ENCODE results near the gene TRAF7. TPM values are rescaled to one million over a fixed set of nuclear protein-coding genes. Genes with fewer than 3 reads are reported as not detected.

Gene TRAF7
- total and polyA plus RNA-seq, 2 of the 13 experiments (the other 11 are each of a cell fraction or from before 2014, with no cell fraction given), result 47.9 to 65.6 TPM

DNA sequence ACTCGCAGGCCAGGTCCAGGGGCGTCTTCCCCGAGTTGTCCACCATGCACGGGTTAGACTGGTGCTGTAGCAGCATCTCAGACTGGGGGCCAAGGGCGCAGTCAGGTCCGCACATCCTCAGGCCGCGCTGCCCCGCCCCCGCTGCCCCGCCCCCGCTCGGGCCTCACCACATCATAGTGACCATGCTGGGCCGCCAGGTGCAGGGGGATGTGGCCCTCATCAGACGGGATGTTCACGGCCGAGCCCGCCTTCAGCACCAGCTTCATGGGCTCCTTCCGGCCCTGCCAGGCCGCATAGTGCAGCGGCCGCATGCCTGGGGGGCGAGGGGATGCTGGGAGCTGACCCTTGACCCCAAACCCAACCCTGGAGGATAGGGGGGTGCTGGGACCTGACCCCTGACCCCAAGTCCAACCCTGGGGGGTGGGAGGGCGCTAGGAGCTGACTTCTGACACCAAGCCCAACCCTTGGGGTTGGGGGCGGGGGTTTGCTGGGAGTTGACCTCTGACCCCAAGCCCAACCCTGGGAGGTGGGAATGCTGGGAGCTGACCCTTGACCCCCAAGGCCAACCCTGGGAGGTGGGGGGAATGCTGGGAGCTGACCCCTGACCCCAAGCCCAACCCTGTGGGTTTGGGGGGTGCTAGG is 33.8 kb downstream of the TRAF7 start (continued):
- TF ChIP-seq ZNF337 (CRISPR knock-in tag; IDR thresholded peaks at IDR 0.05; ENCODE audit: borderline replicate concordance, low read depth), result no peak
- TF ChIP-seq ZNF317 (CRISPR knock-in tag; IDR thresholded peaks at IDR 0.05), result no peak
- TF ChIP-seq, protein P1, sequence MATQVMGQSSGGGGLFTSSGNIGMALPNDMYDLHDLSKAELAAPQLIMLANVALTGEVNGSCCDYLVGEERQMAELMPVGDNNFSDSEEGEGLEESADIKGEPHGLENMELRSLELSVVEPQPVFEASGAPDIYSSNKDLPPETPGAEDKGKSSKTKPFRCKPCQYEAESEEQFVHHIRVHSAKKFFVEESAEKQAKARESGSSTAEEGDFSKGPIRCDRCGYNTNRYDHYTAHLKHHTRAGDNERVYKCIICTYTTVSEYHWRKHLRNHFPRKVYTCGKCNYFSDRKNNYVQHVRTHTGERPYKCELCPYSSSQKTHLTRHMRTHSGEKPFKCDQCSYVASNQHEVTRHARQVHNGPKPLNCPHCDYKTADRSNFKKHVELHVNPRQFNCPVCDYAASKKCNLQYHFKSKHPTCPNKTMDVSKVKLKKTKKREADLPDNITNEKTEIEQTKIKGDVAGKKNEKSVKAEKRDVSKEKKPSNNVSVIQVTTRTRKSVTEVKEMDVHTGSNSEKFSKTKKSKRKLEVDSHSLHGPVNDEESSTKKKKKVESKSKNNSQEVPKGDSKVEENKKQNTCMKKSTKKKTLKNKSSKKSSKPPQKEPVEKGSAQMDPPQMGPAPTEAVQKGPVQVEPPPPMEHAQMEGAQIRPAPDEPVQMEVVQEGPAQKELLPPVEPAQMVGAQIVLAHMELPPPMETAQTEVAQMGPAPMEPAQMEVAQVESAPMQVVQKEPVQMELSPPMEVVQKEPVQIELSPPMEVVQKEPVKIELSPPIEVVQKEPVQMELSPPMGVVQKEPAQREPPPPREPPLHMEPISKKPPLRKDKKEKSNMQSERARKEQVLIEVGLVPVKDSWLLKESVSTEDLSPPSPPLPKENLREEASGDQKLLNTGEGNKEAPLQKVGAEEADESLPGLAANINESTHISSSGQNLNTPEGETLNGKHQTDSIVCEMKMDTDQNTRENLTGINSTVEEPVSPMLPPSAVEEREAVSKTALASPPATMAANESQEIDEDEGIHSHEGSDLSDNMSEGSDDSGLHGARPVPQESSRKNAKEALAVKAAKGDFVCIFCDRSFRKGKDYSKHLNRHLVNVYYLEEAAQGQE (IDR thresholded peaks at IDR 0.05; ENCODE audit: borderline replicate concordance in 1 of 2, low read depth in 1 of 2, low read length in 2 of 2), result no peak
- TF ChIP-seq POLR2A (IDR thresholded peaks at IDR 0.05; ENCODE audit: insufficient read depth in 1 of 2, low read depth in 2 of 2, low read length in 2 of 2), result no peak
- TF ChIP-seq ERF (CRISPR knock-in tag; IDR thresholded peaks at IDR 0.05), result no peak
- no peak for TF ChIP-seq ZNF224 (CRISPR knock-in tag; IDR thresholded peaks at IDR 0.05)
- no peak for TF ChIP-seq HMG20A (CRISPR knock-in tag; IDR thresholded peaks at IDR 0.05; ENCODE audit: borderline replicate concordance)
- TF ChIP-seq, protein P2, sequence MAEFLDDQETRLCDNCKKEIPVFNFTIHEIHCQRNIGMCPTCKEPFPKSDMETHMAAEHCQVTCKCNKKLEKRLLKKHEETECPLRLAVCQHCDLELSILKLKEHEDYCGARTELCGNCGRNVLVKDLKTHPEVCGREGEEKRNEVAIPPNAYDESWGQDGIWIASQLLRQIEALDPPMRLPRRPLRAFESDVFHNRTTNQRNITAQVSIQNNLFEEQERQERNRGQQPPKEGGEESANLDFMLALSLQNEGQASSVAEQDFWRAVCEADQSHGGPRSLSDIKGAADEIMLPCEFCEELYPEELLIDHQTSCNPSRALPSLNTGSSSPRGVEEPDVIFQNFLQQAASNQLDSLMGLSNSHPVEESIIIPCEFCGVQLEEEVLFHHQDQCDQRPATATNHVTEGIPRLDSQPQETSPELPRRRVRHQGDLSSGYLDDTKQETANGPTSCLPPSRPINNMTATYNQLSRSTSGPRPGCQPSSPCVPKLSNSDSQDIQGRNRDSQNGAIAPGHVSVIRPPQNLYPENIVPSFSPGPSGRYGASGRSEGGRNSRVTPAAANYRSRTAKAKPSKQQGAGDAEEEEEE (CRISPR knock-in tag; IDR thresholded peaks at IDR 0.05; ENCODE audit: borderline replicate concordance), result no peak
- TF ChIP-seq, protein P3, sequence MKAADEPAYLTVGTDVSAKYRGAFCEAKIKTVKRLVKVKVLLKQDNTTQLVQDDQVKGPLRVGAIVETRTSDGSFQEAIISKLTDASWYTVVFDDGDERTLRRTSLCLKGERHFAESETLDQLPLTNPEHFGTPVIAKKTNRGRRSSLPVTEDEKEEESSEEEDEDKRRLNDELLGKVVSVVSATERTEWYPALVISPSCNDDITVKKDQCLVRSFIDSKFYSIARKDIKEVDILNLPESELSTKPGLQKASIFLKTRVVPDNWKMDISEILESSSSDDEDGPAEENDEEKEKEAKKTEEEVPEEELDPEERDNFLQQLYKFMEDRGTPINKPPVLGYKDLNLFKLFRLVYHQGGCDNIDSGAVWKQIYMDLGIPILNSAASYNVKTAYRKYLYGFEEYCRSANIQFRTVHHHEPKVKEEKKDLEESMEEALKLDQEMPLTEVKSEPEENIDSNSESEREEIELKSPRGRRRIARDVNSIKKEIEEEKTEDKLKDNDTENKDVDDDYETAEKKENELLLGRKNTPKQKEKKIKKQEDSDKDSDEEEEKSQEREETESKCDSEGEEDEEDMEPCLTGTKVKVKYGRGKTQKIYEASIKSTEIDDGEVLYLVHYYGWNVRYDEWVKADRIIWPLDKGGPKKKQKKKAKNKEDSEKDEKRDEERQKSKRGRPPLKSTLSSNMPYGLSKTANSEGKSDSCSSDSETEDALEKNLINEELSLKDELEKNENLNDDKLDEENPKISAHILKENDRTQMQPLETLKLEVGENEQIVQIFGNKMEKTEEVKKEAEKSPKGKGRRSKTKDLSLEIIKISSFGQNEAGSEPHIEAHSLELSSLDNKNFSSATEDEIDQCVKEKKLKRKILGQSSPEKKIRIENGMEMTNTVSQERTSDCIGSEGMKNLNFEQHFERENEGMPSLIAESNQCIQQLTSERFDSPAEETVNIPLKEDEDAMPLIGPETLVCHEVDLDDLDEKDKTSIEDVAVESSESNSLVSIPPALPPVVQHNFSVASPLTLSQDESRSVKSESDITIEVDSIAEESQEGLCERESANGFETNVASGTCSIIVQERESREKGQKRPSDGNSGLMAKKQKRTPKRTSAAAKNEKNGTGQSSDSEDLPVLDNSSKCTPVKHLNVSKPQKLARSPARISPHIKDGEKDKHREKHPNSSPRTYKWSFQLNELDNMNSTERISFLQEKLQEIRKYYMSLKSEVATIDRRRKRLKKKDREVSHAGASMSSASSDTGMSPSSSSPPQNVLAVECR (CRISPR knock-in tag; IDR thresholded peaks at IDR 0.05; ENCODE audit: borderline replicate concordance), result no peak
- TF ChIP-seq NFIC (IDR thresholded peaks at IDR 0.05; ENCODE audit: low read length), result no peak
- TF ChIP-seq EP300 (IDR thresholded peaks at IDR 0.05; ENCODE audit: low read depth in 2 of 2, low read length in 2 of 2), result peak in 1 of 2 experiments; percentile 2; a peak in 1 of 4 replicates
- no peak for TF ChIP-seq EP300 (CRISPR knock-in tag; IDR thresholded peaks at IDR 0.05; ENCODE audit: borderline replicate concordance)
- TF ChIP-seq DPF2 (CRISPR knock-in tag; IDR thresholded peaks at IDR 0.05; ENCODE audit: borderline replicate concordance, low read depth), result no peak
- TF ChIP-seq ARNTL (CRISPR knock-in tag; IDR thresholded peaks at IDR 0.05), result no peak
- TF ChIP-seq REL (CRISPR knock-in tag; conservative IDR thresholded peaks at IDR 0.05), result no peak
- TF ChIP-seq DNMT3B (CRISPR knock-in tag; conservative IDR thresholded peaks at IDR 0.05), result no peak
- TF ChIP-seq MIER2 (CRISPR knock-in tag; IDR thresholded peaks at IDR 0.05), result no peak
- no peak for TF ChIP-seq ZNF546 (CRISPR knock-in tag; conservative IDR thresholded peaks at IDR 0.05)
- TF ChIP-seq PRMT3 (CRISPR knock-in tag; IDR thresholded peaks at IDR 0.05; ENCODE audit: borderline replicate concordance, low read depth), result no peak
- TF ChIP-seq, protein P4, sequence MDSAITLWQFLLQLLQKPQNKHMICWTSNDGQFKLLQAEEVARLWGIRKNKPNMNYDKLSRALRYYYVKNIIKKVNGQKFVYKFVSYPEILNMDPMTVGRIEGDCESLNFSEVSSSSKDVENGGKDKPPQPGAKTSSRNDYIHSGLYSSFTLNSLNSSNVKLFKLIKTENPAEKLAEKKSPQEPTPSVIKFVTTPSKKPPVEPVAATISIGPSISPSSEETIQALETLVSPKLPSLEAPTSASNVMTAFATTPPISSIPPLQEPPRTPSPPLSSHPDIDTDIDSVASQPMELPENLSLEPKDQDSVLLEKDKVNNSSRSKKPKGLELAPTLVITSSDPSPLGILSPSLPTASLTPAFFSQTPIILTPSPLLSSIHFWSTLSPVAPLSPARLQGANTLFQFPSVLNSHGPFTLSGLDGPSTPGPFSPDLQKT (CRISPR knock-in tag; IDR thresholded peaks at IDR 0.05; ENCODE audit: borderline replicate concordance), result no peak
